Ovary (tissue), 9 donors: ENCODE data around the gene ERFL. TPM values are rescaled to one million over a fixed set of nuclear protein-coding genes. Genes with fewer than 3 reads are reported as not detected.
"Not testable (repeated sequence)": the region's sequence is repeated elsewhere in the genome, so short reads cannot be mapped to it uniquely, and the experiment has no call there.

Experiments
- DNase-seq, 5 donors: peaks; one replicate each; pipeline ENCODE4 v3.0.0-alpha.2; 2019 to 2020
- H3K27ac ChIP-seq, 2 donors: fragments of 200-600 bp; one replicate each; pipeline versions ENCODE4 v1.5.1 to v1.8.0; 2019 to 2022
- H3K27me3 ChIP-seq: fragments of 200-600 bp; one replicate; pipeline ENCODE4 v1.8.0; 2022
- H3K36me3 ChIP-seq: fragments of 200-600 bp; sonication (generic); one replicate; pipeline ENCODE4 v1.5.1; 2019
- H3K4me1 ChIP-seq: one replicate; pipeline ENCODE4 v1.8.1; 2013; ENCODE audit warnings: mild to moderate bottlenecking, moderate library complexity; ENCODE audit not compliant: insufficient read depth
- H3K4me3 ChIP-seq: fragments of 200-600 bp; sonication (generic); one replicate; pipeline ENCODE4 v1.5.1; 2017
- H3K9me3 ChIP-seq, 2 donors: fragments of 200-600 bp in 1 of 2; sonication (generic) in 1 of 2; one replicate each; pipeline versions ENCODE4 v1.5.1 to v1.8.1; 2013 to 2019; ENCODE audit warnings: mild to moderate bottlenecking in 1 of 2, moderate library complexity in 1 of 2
- EP300 ChIP-seq: sonication (generic); formaldehyde crosslinking; IDR thresholded peaks from one replicate; pipeline ENCODE4 v1.6.1; 2017; ENCODE audit warnings: antibody characterized with exemption
- POLR2A ChIP-seq: fragments of 450-650 bp; IDR thresholded peaks from one replicate; pipeline ENCODE4 v1.6.1; 2017; ENCODE audit warnings: antibody characterized with exemption, mild to moderate bottlenecking, moderate library complexity
- WGBS, 3 donors: extraction: QIAGEN DNeasy Blood & Tissue Kit in 1 of 3; methylation state at CpG; one replicate each; pipeline versions ENCODE4 v1.1.5 to v1.1.7; 2013 to 2017; 5-methylcytosine and 5-hydroxymethylcytosine counted together
- intact Hi-C, 4 donors: fragments of 100-400 bp; cut with DNase I; formaldehyde crosslinking; loops; one replicate each; pipeline versions ENCODE4 v1.11.0 to v1.15.1; 2022 to 2023
- polyA plus RNA-seq, 2 donors: library from polyadenylated mRNA; stranded (reverse); fragments of 200-250 nt in 1 of 2; fragments of 350-450 nt in 1 of 2; fragmentation: Illumina TruSeq in 1 of 2; extraction: RNeasy Lipid Tissue Mini Kit (QIAGEN cat#74804) in 1 of 2; gene quantifications; one replicate each; pipeline ENCODE4 v1.2.3, GENCODE V29; 2013 to 2014
- total RNA-seq, 7 donors: library from RNA; depleted of rRNA in 2 of 7; stranded (reverse); fragments of >200 nt in 2 of 7; fragmentation: NEBNext Ultra II Directional in 3 of 7; extraction: Animal tissue kit (Norgen Biotek cat#: 25700) in 3 of 7; gene quantifications; one replicate each; pipeline versions ENCODE4 v1.1.0 to v1.2.4, GENCODE V29; 2016 to 2023
- TF ChIP-seq, protein P1 (sequence below), 3 donors: fragments of 450-650 bp in 2 of 3; fragments of 200-600 bp in 1 of 3; IDR thresholded peaks; one replicate each; pipeline versions ENCODE4 v1.5.1 to v1.8.0; 2016 to 2022; ENCODE audit warnings: antibody characterized with exemption in 3 of 3, mild to moderate bottlenecking in 1 of 3
- donor health status: DM: no; HTN: no; CAD: no; lungs with moderate emphysema.
- donor health status: DM: no; HTN: no; CAD: no.
- donor health status: Bipolar disorder and iron deficiency.
- donor health status: DM: yes; HTN: yes; CAD: no.
- donor health status: DM: no; HTN: no; CAD: no.
- donor health status: DM: yes; HTN: yes; CAD: no.

ERFL gene
- total and polyA plus RNA-seq, 9 donors, result 0.11 to 1.3 (median 0.44) TPM; not detected in 1

DNA sequence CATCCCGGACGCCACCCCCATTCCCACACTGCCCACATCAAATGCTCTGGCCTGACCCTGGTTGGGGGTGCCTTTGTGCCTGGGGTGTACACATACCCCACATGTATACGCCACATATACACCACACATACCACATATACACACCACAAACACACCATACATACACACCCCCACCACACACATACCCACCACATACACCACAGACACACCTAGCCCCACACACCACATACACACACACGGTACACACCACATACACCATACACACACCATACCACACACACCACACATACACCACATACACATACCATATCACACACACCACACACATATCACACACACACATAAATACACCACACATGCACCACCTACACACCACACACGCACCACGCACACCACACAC, 10.2 kb downstream of the ERFL start:
- Histone ChIP-seq H3K9me3 (no peaks in the 10 kb centered on the region), H3K4me1 (no peaks in the 10 kb centered on the region), H3K4me3 (no peak overlapping the region), H3K27me3 (peaks cover 3% of the 10 kb centered on the region), H3K27ac (no peak overlapping the region), H3K36me3 (no peaks in the 10 kb centered on the region)
- TF ChIP-seq, protein P1, sequence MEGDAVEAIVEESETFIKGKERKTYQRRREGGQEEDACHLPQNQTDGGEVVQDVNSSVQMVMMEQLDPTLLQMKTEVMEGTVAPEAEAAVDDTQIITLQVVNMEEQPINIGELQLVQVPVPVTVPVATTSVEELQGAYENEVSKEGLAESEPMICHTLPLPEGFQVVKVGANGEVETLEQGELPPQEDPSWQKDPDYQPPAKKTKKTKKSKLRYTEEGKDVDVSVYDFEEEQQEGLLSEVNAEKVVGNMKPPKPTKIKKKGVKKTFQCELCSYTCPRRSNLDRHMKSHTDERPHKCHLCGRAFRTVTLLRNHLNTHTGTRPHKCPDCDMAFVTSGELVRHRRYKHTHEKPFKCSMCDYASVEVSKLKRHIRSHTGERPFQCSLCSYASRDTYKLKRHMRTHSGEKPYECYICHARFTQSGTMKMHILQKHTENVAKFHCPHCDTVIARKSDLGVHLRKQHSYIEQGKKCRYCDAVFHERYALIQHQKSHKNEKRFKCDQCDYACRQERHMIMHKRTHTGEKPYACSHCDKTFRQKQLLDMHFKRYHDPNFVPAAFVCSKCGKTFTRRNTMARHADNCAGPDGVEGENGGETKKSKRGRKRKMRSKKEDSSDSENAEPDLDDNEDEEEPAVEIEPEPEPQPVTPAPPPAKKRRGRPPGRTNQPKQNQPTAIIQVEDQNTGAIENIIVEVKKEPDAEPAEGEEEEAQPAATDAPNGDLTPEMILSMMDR (IDR thresholded peaks at IDR 0.05), result no peak
- TF ChIP-seq EP300 (no peak), POLR2A (no peak)
- intact Hi-C loops, result no loop called here
- no peak for DNase-seq
- WGBS, 3 donors, result 79 to 82% (median 81%) methylated on average over 6 of the region's 6 CpGs

DNA sequence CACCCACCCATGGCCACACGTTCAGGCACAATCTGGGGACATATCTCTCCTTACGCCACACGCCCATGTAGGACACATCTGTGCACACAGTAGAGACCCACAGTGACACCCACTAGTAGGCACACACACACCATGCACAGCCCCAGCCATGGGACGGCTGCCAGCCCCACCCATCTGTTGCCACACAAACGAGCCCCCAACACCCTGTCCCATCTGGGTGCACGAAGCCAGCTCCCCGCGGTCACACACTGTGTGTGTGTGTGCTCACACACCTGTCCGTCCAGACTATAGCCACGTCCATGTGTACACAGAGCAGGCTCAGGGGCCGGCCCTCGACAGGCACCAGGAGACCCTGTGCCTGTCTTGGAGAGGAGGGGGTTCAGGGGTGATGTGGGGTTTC, 10.6 kb downstream of the ERFL start:
- H3K27ac ChIP-seq, result no peak overlapping the region
- peaks cover 3% of the 10 kb centered on the region for H3K27me3 ChIP-seq
- WGBS, 3 donors, result 52 to 54% (median 54%) methylated on average over 12 of the region's 12 CpGs
- intact Hi-C loops, result no loop called here
- TF ChIP-seq POLR2A, result no peak
- TF ChIP-seq, protein P1 (IDR thresholded peaks at IDR 0.05), result no peak
- TF ChIP-seq EP300, result no peak
- H3K4me1 ChIP-seq, result no peaks in the 10 kb centered on the region
- no peaks in the 10 kb centered on the region for H3K9me3 ChIP-seq
- H3K36me3 ChIP-seq, result no peaks in the 10 kb centered on the region
- no peak for DNase-seq
- no peak overlapping the region for H3K4me3 ChIP-seq

DNA sequence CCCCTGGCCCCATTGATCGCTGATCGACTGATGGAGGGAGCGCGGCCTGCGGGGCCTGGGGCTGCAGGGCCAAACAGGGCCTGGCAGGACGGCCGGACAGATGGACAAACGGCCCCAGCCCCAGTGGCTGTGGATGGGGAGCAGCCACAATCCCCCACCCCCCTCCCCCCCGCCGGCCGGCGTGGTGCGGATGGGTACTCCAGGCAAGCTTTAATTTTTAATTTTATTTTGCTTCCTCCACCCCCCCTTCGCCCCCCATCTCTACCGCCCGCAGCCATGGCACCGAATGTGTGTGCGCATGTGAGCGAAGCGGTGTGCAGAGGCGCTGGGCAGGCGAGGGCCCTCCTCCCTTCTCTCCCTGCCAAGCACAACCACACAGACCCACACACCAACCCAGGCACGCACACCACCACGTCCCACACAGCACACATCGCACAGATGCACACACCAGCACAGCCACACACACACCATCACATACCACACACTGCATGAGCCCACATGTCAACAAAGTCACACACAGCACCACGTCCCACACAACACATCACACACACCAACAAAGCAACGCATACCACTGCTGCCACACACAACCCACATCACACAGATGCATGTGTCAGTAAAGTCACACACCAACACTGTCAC, 12.4 kb downstream of the ERFL start:
- Histone ChIP-seq H3K27ac (no peak overlapping the region), H3K9me3 (no peaks in the 10 kb centered on the region), H3K4me3 (no peak overlapping the region), H3K27me3 (peaks cover 3% of the 10 kb centered on the region), H3K36me3 (no peaks in the 10 kb centered on the region), H3K4me1 (no peaks in the 10 kb centered on the region)
- DNase-seq, result no peak
- intact Hi-C loops, result no loop called here
- WGBS, 3 donors, result 24 to 33% (median 28%) methylated on average over 27 of the region's 27 CpGs
- TF ChIP-seq POLR2A (no peak), EP300 (no peak)
- TF ChIP-seq, protein P1 (IDR thresholded peaks at IDR 0.05), result no peak

DNA sequence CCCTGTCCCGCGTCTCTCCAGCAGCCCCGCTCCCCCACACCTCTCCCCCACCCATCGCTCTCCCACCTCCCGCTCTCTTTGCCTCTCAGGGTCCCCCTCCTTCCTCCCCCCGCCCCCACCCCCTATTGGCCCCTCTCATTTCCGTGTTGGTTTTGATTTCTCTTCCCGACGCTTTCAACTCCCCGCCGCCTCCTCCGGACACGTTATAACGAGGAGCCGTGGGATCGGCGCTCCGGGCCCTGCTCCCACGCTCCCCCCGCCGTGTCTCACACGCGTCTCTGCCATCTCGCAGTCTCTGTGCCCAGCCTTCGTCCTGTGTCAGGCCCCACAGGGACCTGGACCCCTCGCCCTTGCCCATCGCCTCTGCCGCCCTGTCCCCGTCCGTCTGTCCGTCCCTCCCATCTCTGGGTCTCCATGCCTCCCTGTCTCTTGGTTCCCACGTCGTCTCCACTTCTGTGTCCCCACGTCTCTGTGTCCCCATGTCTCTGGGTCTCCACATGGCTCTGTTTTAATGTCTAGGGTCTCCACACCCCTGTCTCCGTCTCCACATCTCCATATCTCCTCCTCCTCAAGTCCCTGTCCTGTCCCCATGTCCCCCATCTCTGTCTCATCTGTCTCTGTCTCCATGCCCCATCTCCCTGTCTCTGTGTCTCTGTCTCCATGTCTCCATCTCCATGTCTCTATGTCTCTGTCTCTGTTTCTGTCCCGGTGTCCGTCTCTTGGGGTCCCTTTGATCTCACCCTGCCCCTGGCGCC, 13.1 kb downstream of the ERFL start:
- Histone ChIP-seq H3K27me3 (peaks cover 3% of the 10 kb centered on the region), H3K27ac (no peak overlapping the region), H3K4me3 (no peak overlapping the region), H3K4me1 (no peaks in the 10 kb centered on the region), H3K9me3 (no peaks in the 10 kb centered on the region), H3K36me3 (no peaks in the 10 kb centered on the region)
- 3 to 4% (median 3%) methylated on average over 32 to 38 of the region's 38 CpGs for whole genome bisulfite sequencing, 3 donors
- intact Hi-C loops, result no loop called here
- DNase-seq, result no peak
- TF ChIP-seq EP300 (no peak), POLR2A (no peak)
- TF ChIP-seq, protein P1 (IDR thresholded peaks at IDR 0.05), result no peak

DNA sequence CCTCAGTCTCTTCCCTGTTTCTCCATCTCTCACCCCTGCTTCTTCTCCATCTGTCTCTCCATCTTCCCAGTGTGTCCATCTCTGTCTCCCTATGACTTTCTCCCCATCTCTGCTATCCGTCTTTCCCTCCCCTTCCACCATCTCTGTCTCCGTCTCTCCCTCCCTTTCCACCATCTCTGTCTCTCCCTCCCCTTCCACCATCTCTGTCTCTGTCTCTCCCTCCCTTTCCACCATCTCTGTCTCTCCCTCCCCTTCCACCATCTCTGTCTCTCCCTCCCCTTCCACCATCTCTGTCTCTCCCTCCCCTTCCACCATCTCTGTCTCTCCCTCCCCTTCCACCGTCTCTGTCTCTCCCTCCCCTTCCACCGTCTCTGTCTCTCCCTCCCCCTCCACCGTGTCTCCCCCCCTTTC, 13.8 kb downstream of the ERFL start:
- H3K4me1 ChIP-seq, H3K4me3 ChIP-seq, H3K27me3 ChIP-seq, H3K36me3 ChIP-seq, intact Hi-C loops, H3K27ac ChIP-seq, DNase-seq, H3K9me3 ChIP-seq: not testable (repeated sequence)
- WGBS, 3 donors, result 0 to 4% (median 2%) methylated on average over 5 of the region's 5 CpGs
